ENCODE results near the gene NCR2.

DNA sequence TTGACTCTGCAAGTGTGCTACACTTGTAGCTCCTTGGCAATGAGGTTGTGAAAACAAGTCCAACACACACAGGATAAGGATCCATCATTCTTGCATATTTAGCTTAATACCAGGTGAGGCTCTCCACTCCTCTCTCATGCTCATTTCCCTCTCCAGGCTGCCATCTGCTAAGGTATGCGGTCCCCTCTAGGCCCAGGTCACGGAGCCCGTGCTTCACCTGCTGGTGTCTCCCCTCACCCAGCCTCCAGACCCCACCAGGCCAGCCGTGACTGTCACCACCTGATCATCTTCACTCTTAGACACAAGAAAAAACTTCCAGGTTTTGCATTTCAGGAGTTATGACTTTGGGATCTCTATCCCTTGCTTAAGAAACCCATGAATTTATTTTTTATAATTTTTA, 14.2 kb upstream of the NCR2 start:
- TF ChIP-seq ARNT2 (CRISPR knock-in tag; IDR thresholded peaks at IDR 0.05; ENCODE audit: low read depth), result no peak
- no peak for TF ChIP-seq ATAD3A (CRISPR knock-in tag; IDR thresholded peaks at IDR 0.05)
- no peak for TF ChIP-seq HNRNPUL1 (IDR thresholded peaks at IDR 0.05; ENCODE audit: low read depth, low read length)
- TF ChIP-seq PHB2 (IDR thresholded peaks at IDR 0.05; ENCODE audit: partially characterized antibody), result no peak

Data from HepG2 (cell line).